Activated naive CD8-positive, alpha-beta T cell (primary cell): ENCODE measurements around the gene TBC1D1.

ENCODE experiments used
- H3K27ac Mint-ChIP-seq: one replicate; pipeline ENCODE4 v1.8.0; 2021; ENCODE audit warnings: mixed read lengths
- H3K27me3 Mint-ChIP-seq: one replicate; pipeline ENCODE4 v1.8.0; 2021; ENCODE audit warnings: mixed read lengths
- H3K36me3 Mint-ChIP-seq: one replicate; pipeline ENCODE4 v1.8.0; 2021; ENCODE audit warnings: mixed read lengths
- H3K4me1 Mint-ChIP-seq: one replicate; pipeline ENCODE4 v1.8.0; 2021; ENCODE audit warnings: low read depth, mixed read lengths
- H3K4me3 Mint-ChIP-seq: one replicate; pipeline ENCODE4 v1.8.0; 2021; ENCODE audit warnings: mild to moderate bottlenecking, mixed read lengths
- H3K9me3 Mint-ChIP-seq: one replicate; pipeline ENCODE4 v1.8.0; 2021; ENCODE audit warnings: low read depth, mixed read lengths

The TBC1D1 gene

DNA sequence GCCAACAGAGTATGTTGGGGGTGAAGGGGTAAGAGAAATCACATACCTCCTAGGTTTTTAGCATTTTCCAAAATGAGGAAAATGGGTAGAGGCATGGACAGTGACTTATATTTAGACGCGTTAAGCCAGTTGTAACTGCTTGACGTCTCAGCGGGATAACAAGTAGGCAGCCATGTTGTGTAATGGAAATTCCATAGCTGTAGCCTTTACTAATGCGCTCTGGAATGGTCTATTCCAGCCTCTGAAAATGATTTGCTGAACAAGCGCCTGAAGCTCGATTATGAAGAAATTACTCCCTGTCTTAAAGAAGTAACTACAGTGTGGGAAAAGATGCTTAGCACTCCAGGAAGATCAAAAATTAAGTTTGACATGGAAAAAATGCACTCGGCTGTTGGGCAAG is 204.8 kb downstream of the TBC1D1 start:
- H3K36me3 Mint-ChIP-seq: peaks cover 13% of the 10 kb centered on the region
- H3K27ac Mint-ChIP-seq: no peak overlapping the region
- H3K9me3 Mint-ChIP-seq: no peaks in the 10 kb centered on the region
- H3K4me1 Mint-ChIP-seq: peaks cover 2% of the 10 kb centered on the region
- no peak overlapping the region for H3K4me3 Mint-ChIP-seq
- no peaks in the 10 kb centered on the region for H3K27me3 Mint-ChIP-seq

DNA sequence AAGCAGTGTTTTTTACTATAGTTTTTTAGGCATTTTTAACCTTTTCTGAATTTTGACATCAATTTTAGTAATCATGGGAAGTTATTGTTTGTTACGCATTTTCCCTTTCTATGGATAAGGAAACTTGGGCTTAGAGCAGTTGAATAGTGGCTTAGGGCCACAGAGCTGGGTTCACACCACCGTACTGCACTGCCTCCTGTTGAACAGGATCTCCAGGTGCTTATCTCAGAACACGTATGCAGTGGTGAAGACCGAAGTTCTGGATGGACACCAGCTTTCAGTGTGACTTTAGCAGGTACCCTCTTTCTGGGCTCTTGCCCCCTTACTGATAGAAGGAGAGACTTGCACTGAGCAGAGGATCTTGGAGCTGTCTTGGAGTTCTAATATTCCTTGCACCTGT is 206.9 kb downstream of the TBC1D1 start:
- Mint-ChIP-seq H3K27me3 (no peaks in the 10 kb centered on the region), H3K4me1 (no peaks in the 10 kb centered on the region), H3K4me3 (no peak overlapping the region), H3K27ac (no peak overlapping the region), H3K36me3 (peaks cover 16% of the 10 kb centered on the region), H3K9me3 (no peaks in the 10 kb centered on the region)

DNA sequence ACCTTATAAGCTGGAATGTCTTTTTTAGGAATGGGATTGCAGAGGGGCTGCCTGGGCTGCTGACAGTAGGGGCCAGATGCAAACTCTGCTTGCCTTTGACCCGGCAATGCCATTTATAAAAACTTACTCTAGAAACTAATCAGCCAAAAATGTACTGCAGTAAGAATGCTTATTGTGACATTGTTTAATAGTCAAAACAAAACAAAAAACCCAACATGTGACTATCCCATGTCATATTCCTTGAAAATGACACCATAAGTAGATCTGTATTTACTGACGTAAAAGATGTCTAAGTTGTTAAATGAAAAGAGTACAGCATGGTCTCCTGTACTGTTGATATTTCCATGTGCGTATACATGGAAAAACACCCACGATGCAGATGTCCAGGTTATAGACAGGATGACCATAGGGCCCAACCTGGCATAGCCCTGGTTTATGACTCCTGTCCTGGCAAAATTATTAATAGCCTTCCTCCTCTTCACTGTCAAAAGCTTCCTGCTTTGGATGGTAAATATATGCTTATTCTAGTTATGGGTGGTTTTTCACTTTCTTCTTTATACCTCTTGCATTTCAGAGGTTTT is 208.2 kb downstream of the TBC1D1 start:
- H3K36me3 Mint-ChIP-seq: peaks cover 16% of the 10 kb centered on the region
- H3K4me3 Mint-ChIP-seq: no peak overlapping the region
- H3K9me3 Mint-ChIP-seq: no peaks in the 10 kb centered on the region
- H3K27me3 Mint-ChIP-seq: no peaks in the 10 kb centered on the region
- H3K27ac Mint-ChIP-seq: no peak overlapping the region
- H3K4me1 Mint-ChIP-seq: no peaks in the 10 kb centered on the region

DNA sequence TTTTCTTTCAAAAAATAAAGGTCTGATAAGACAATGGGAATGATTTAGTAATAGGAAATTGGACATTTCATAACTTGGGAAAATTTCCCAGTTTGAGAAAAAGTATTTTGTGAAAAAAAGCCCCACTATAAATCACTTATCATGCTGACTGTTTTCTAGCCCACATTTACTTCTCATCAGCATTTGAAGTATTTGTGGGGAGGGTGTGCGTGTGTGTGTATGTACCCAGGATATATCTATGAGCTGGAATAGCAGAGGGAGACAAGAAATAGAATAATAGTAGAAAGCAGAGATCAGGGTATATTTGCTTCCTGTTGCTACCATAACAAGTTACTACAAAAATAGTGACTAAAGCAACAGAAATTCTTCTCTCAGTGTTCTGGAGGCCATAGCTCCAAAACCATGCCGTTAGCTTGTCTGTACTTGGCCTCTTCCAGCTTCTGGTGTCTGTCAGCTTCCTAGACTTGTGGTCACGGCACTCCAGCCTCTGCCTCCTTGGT is 209.1 kb downstream of the TBC1D1 start:
- Mint-ChIP-seq H3K36me3 (peaks cover 16% of the 10 kb centered on the region), H3K27me3 (no peaks in the 10 kb centered on the region), H3K4me1 (no peaks in the 10 kb centered on the region), H3K9me3 (no peaks in the 10 kb centered on the region), H3K4me3 (no peak overlapping the region), H3K27ac (no peak overlapping the region)

DNA sequence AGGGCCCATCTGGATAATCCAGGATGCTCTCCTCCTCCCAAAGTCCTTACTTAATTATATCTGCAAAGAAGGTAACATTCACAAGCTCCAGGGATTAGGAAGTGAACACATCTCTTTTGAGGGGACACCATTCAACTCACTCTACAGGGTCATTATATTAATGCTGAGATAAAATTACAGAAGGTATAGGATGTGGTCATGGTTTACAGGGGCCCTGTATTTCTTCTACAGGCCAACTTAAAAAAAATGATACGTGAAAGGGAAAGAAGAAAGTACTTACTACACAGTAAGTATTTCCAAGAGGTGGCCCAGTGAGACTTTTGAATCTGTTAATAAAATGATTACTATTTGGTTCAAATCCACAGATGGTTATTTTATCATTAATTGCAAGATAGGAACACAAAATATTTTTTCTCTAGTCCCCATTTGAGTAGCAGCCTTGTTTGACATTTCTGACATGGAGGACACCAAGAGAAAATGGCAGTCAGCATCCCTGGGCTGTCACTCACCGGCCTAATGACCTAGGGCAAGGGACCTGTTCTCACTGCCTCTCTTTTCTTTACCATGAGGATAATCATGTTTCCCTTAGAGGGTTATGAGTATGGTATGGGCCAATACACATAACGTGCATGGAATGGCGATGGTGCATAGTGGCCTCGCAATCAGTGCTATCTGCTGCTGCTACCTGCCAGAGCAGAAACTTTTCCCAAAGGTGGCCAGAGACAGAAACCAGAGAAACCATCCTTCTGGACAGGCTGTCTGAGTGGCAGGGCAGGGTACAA is 209.8 kb downstream of the TBC1D1 start:
- Mint-ChIP-seq H3K4me1 (no peaks in the 10 kb centered on the region), H3K9me3 (no peaks in the 10 kb centered on the region), H3K4me3 (no peak overlapping the region), H3K27ac (no peak overlapping the region), H3K36me3 (peaks cover 17% of the 10 kb centered on the region), H3K27me3 (no peaks in the 10 kb centered on the region)

DNA sequence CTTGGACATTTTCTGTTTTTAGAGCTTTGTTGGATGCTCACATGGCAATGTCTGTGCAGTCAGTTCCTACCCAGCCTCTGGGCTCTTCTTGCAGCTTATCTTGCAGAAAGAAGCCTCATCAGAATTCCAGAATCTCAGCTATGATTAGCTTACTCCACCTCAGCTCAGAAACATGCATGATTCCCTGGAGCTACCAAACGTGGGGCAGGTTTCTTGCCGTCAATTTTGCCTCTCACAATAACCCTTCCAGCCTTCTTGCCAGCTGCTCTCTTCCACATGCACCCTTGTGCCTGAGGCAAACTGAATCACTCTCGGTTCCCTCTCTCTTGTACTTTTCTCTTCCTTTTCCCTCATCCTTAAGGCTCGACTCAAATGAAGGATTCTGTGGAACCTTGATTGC is 210.7 kb downstream of the TBC1D1 start:
- H3K27ac Mint-ChIP-seq: peak overlapping the region; percentile 75
- H3K36me3 Mint-ChIP-seq: peaks cover 14% of the 10 kb centered on the region

DNA sequence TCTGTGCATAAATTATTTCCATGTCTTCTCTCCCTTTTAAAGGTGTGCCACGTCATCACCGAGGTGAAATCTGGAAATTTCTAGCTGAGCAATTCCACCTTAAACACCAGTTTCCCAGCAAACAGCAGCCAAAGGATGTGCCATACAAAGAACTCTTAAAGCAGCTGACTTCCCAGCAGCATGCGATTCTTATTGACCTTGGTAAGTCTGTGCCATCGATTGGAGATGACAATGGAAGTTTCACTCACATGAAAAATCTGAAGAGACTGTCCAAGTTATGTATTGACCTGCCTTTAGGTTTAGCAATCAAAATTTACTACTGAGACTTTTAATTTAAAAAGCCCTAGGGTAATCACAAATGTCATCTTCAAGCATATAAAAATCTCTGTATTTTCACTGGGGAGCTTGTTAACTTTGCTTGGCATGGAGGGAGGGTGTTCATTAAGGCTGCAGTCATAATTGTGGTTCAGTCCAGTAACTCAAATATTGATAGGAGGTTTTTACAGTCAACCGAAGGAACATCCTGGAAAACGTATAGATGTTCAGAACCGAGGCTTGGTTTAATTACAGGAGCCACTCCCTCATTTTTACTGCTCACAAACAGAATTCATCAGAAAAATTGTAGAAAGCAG is 212.2 kb downstream of the TBC1D1 start:
- Mint-ChIP-seq H3K27ac (no peak overlapping the region), H3K4me1 (no peaks in the 10 kb centered on the region), H3K9me3 (no peaks in the 10 kb centered on the region), H3K36me3 (peaks cover 20% of the 10 kb centered on the region), H3K4me3 (no peak overlapping the region), H3K27me3 (no peaks in the 10 kb centered on the region)

More for the DNA sequence above, 210.7 kb downstream of the TBC1D1 start:
- no peak overlapping the region for H3K4me3 Mint-ChIP-seq
- H3K4me1 Mint-ChIP-seq: no peaks in the 10 kb centered on the region
- no peaks in the 10 kb centered on the region for H3K27me3 Mint-ChIP-seq
- no peaks in the 10 kb centered on the region for H3K9me3 Mint-ChIP-seq

DNA sequence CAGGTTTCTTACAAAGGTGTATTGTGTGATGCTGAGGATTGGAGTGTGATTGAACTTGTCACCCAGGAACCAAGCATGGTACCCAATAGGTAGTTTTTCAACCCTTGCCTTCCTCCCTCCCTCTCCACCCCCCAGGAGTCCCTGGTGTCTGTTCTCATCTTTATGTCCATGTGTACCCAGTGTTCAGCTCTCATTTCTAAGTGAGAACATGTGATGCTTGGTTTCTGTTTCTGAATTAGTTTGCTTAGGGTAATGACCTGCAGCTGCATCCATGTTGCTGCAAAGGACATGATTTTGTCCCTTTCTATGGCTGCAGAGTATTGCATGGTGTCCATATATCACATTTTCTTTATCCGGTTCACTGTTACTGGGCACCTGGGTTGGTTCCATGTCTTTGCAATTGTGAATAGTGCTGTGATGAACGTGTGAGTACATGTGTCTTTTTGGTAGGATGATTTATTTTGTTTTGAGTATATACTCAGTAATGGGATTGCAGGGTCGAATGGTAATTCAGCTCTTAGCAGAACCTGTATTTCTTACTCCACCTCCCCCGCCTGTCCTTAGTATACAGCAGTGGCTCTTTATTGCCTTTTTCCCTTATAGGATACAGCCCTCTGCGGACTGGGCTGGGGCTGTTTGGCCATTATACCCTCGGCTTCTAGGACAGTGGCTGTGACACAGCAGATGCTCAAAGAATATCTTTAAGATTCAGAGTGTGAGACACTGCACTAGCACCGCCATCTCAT is 214.8 kb downstream of the TBC1D1 start:
- H3K4me3 Mint-ChIP-seq: no peak overlapping the region
- no peak overlapping the region for H3K27ac Mint-ChIP-seq
- no peaks in the 10 kb centered on the region for H3K4me1 Mint-ChIP-seq
- H3K27me3 Mint-ChIP-seq: no peaks in the 10 kb centered on the region
- H3K36me3 Mint-ChIP-seq: peaks cover 29% of the 10 kb centered on the region
- H3K9me3 Mint-ChIP-seq: no peaks in the 10 kb centered on the region

DNA sequence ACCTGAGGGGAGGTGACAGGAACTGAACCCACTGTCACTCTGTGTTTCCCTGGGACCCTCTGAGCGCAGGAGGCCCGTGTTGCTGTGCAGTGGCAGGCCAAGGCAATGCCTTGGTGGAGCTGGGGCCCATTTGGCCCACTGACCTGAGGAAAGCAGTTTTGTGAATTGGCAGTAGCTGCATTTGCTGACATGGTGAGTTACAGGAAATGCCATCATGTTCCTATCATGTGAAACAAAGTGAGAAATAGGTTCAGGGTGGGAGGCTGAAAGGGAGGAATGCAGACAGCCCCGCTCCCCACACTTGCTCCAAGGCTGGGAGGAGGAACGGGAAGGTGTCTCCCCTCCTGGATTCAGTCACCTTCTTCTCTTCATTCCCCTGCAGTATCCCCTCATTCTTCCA is 215.4 kb downstream of the TBC1D1 start:
- Mint-ChIP-seq H3K4me3 (no peak overlapping the region), H3K9me3 (no peaks in the 10 kb centered on the region), H3K27ac (no peak overlapping the region), H3K36me3 (peaks cover 29% of the 10 kb centered on the region), H3K27me3 (no peaks in the 10 kb centered on the region), H3K4me1 (no peaks in the 10 kb centered on the region)

DNA sequence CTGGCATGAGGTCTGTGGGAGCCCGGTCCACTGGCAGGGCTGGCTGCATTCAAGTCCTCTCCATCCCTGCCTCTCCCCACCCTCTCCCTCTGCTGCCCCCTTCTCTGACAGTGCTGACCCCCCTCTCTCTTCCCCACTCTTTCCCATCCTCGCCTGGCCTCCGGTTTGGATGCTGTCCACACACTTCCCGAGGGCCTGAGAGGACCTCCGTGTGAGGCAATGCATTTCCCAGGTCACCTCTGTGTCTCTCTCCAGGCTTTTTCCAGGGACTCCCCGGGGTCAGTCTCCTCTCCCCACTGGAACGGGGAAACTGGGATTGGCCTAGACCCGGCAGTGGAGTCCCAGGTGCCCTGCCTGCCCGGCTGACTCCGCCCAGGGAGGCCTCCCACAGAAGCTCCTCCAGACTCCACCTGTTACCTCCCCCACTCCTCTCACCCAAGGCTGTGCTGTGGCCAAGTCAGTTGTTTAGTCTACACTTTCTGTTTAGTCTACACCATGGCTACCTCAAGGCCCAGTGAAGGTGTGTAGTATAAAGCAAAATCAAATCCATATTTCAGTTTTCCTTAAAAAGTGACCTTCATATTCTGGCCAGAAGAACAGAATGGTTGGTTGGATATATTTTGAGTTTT is 216.1 kb downstream of the TBC1D1 start:
- no peaks in the 10 kb centered on the region for H3K27me3 Mint-ChIP-seq
- H3K4me3 Mint-ChIP-seq: no peak overlapping the region
- H3K27ac Mint-ChIP-seq: no peak overlapping the region
- H3K4me1 Mint-ChIP-seq: no peaks in the 10 kb centered on the region
- no peaks in the 10 kb centered on the region for H3K9me3 Mint-ChIP-seq
- H3K36me3 Mint-ChIP-seq: peaks cover 26% of the 10 kb centered on the region

DNA sequence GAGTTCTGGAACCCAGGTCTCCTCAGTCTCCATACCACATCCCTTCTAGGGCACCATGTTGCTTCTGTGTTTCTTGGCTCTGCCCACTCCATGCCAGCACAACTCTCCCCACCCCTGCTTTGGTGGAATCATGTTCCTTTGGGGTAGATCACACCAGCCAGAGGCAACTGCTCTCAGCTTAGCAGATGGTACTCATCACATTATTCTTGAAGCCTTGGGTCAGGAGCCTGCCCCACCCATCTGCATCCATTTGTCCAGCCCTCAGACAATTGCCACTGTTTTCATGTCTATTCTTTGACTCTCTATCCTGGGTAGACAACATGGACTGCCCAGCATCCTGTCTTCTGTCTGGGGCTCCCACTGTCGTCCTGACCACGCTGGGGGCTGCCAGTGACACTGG is 216.9 kb downstream of the TBC1D1 start:
- H3K36me3 Mint-ChIP-seq: peaks cover 24% of the 10 kb centered on the region
- H3K4me1 Mint-ChIP-seq: no peaks in the 10 kb centered on the region
- no peaks in the 10 kb centered on the region for H3K27me3 Mint-ChIP-seq
- H3K9me3 Mint-ChIP-seq: no peaks in the 10 kb centered on the region
- no peak overlapping the region for H3K4me3 Mint-ChIP-seq
- no peak overlapping the region for H3K27ac Mint-ChIP-seq

DNA sequence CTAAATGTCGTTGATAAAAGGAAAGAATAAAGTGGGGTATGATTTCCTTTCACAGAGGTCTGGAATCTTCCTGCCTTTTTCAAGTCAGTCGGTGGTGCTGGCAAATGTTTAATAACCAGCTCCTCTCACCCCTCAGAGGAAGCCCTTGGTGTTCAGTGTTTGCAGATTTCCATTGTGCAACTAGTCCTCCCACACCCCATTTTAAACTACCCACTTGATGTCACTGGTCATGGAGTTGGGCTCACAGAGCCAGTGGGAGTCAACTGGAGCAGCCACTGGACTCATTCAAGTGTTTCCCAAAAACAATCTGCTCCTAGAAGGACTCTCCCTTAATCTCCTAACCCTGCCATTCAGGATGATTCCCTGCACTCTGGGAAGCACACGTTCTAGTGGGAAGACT is 218.5 kb downstream of the TBC1D1 start:
- H3K4me1 Mint-ChIP-seq: no peaks in the 10 kb centered on the region
- no peak overlapping the region for H3K4me3 Mint-ChIP-seq
- peaks cover 20% of the 10 kb centered on the region for H3K36me3 Mint-ChIP-seq
- no peak overlapping the region for H3K27ac Mint-ChIP-seq
- H3K27me3 Mint-ChIP-seq: no peaks in the 10 kb centered on the region
- no peaks in the 10 kb centered on the region for H3K9me3 Mint-ChIP-seq

DNA sequence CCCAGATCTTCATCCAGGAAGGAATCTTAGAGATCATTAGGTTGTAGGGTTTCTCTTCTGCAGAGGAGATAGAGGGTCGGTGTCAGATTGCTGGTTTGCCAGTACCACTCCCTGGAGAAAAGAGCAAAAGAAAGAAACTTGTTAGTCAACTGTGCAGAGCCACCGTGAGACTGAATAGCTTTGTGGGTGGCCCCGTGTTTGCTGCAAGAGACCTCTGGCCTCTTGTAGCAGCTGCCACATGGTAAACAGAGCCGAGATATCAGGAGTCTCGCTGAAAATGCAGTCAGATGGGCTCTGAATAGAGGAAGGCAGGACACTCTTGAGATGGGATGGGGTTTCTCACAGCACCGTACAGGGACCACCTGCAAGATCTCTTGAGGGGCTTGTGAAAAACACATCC is 219.0 kb downstream of the TBC1D1 start:
- H3K27ac Mint-ChIP-seq: no peak overlapping the region
- H3K4me3 Mint-ChIP-seq: no peak overlapping the region
- no peaks in the 10 kb centered on the region for H3K4me1 Mint-ChIP-seq
- H3K9me3 Mint-ChIP-seq: no peaks in the 10 kb centered on the region
- no peaks in the 10 kb centered on the region for H3K27me3 Mint-ChIP-seq
- H3K36me3 Mint-ChIP-seq: peaks cover 22% of the 10 kb centered on the region

DNA sequence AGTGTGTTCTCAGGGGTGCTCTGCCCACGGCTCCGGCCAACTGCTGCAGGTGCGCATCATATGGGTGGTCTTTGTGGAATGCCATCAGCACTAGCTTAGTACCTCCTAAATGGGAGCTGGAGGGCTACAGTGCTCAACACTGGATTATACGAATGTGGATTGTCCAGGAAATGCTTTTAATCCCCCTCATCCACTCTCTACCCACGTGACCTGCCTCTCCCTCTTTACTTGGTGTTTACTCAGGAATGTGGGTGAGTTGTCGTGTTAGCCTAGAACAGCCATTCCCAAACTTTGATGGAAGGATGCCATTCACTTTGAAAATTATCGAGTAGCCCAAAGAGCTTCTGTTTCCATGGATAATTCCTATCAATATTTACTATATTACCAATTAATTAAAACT is 220.1 kb downstream of the TBC1D1 start:
- Mint-ChIP-seq H3K4me1 (no peaks in the 10 kb centered on the region), H3K27ac (no peak overlapping the region), H3K36me3 (peaks cover 21% of the 10 kb centered on the region), H3K9me3 (no peaks in the 10 kb centered on the region), H3K27me3 (no peaks in the 10 kb centered on the region), H3K4me3 (no peak overlapping the region)
